HEK293 (cell line): ENCODE data around the gene DCDC2.

Source experiments
- PBX3 ChIP-seq: sonication (generic); formaldehyde crosslinking; IDR thresholded peaks from 2 replicates; pipeline ENCODE4 v1.8.1; 2022; ENCODE audit warnings: mild to moderate bottlenecking, moderate library complexity, missing genetic modification reagents
- REST ChIP-seq: fragments of 450-650 bp; formaldehyde crosslinking; IDR thresholded peaks from 2 replicates; pipeline ENCODE4 v1.5.1; 2016; ENCODE audit warnings: missing biosample characterization, missing genetic modification characterization
- ZBTB10 ChIP-seq: fragments of 450-650 bp; formaldehyde crosslinking; IDR thresholded peaks from 2 replicates; pipeline ENCODE4 v1.5.1; 2016; ENCODE audit warnings: missing biosample characterization, missing genetic modification characterization
- ZNF184 ChIP-seq: fragments of 450-650 bp; IDR thresholded peaks from 2 replicates; pipeline ENCODE4 v1.5.1; 2018; ENCODE audit warnings: missing biosample characterization, mild to moderate bottlenecking, missing genetic modification characterization
- ZNF350 ChIP-seq: fragments of 450-650 bp; formaldehyde crosslinking; IDR thresholded peaks from 2 replicates; pipeline ENCODE4 v1.5.0; 2017; ENCODE audit warnings: missing biosample characterization, mild to moderate bottlenecking, missing genetic modification characterization
- ZNF416 ChIP-seq: fragments of 450-650 bp; formaldehyde crosslinking; IDR thresholded peaks from 2 replicates; pipeline ENCODE4 v1.5.1; 2016; ENCODE audit warnings: missing biosample characterization, missing genetic modification characterization
- ZNF596 ChIP-seq: fragments of 450-650 bp; IDR thresholded peaks from 2 replicates; pipeline ENCODE4 v1.5.0; 2018; ENCODE audit warnings: missing biosample characterization, mild to moderate bottlenecking, missing genetic modification characterization, moderate library complexity
- TF ChIP-seq, protein P1 (sequence below): fragments of 450-650 bp; formaldehyde crosslinking; IDR thresholded peaks from 2 replicates; pipeline ENCODE4 v1.5.1; 2016; ENCODE audit warnings: missing biosample characterization, missing genetic modification characterization

Gene DCDC2

DNA sequence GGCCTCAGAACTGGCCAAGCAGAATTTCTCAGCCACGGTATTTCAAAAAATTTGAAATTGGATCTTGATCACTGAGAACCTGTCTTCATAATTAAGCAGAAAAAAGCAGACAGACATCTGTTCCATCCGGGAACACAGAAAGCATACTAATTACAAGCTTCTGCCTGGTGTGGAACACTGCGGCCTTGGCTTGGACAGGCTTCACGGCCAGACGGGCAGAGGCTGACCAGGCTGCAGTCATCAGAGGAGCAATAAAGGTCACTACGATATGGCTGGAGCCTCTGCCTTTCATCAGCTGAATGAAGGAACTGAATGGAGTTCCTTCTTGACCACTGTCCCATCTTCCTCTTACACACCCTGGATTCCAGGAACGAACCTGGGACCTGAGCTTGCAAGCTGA is 235.7 kb downstream of the DCDC2 start (continued):
- TF ChIP-seq REST (tag by site-specific recombination) (no peak), PBX3 (CRISPR knock-in tag) (no peak), ZNF184 (no peak), ZNF350 (no peak), ZNF596 (tag by site-specific recombination) (no peak), ZNF416 (tag by site-specific recombination) (no peak), ZBTB10 (tag by site-specific recombination) (no peak)
- TF ChIP-seq, protein P1, sequence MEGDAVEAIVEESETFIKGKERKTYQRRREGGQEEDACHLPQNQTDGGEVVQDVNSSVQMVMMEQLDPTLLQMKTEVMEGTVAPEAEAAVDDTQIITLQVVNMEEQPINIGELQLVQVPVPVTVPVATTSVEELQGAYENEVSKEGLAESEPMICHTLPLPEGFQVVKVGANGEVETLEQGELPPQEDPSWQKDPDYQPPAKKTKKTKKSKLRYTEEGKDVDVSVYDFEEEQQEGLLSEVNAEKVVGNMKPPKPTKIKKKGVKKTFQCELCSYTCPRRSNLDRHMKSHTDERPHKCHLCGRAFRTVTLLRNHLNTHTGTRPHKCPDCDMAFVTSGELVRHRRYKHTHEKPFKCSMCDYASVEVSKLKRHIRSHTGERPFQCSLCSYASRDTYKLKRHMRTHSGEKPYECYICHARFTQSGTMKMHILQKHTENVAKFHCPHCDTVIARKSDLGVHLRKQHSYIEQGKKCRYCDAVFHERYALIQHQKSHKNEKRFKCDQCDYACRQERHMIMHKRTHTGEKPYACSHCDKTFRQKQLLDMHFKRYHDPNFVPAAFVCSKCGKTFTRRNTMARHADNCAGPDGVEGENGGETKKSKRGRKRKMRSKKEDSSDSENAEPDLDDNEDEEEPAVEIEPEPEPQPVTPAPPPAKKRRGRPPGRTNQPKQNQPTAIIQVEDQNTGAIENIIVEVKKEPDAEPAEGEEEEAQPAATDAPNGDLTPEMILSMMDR, result no peak
